Measurements from ENCODE around the gene MAN2A1.
"Not testable (repeated sequence)": the region's sequence is repeated elsewhere in the genome, so short reads cannot be mapped to it uniquely, and the experiment has no call there.

The MAN2A1 gene

GRCh38 chr5:109760130-109760529, 70.4 kb downstream of the MAN2A1 start:
- DNase-seq: not testable (repeated sequence)

- no peak for DNase-seq
Observed at GRCh38 chr5:109762821-109763220, 73.1 kb downstream of the MAN2A1 start.

DNA sequence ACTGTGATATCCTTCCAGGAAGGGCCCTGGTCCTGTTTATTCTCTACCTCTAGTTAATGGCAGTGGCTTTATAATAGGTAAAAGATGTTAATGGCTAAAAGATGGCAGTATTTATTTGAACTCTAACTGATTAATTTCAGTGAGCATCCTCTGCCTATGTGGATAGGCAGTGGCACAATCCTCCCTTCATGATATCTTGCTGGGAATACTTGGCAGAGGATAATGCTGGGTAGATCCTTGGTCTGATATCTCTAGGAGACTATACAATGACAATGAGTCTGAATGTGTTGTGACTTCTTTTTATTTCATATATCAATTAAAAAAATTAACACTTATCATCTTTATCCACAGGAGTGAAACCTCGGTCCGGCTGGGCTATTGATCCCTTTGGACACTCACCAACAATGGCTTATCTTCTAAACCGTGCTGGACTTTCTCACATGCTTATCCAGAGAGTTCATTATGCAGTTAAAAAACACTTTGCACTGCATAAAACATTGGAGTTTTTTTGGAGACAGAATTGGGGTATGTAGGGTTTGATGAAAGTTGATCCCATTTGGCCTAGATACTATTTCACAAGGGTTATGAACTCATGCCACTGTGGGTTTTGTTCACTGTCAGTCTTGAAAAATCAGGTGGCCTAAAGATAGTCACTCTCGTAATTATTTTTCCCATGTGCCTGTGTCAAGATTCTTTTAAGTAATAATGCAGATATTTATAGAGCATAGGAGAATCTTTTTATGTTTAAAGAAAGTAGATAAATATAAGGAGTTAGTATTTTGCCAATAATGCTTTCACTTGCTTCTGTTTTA, 77.7 kb downstream of the MAN2A1 start:
- DNase-seq: no peak

GRCh38 chr5:109767997-109768396, 78.3 kb downstream of the MAN2A1 start:
- DNase-seq: no peak

GRCh38 chr5:109769597-109770291, 80.0 kb downstream of the MAN2A1 start:
- no peak for DNase-seq

DNA sequence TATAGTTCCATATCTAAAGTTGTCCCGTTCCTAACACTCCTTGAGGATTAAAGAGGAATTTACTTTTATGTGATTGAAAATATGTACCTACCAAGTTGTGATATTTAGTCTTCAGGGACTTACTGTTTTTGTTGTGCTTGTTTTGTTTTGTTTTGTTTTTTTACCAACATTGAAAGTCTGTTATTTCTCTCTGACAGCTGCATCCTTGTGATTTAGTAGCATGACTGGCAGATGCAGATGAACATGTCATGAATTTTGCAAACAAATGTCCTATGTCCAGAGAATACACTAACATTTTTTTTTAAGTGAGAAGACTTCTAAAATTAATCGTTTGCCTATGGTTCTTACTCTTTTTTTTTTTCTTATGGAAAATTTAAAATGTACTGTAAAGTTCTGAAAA, 85.4 kb downstream of the MAN2A1 start:
- no peak for DNase-seq

DNA sequence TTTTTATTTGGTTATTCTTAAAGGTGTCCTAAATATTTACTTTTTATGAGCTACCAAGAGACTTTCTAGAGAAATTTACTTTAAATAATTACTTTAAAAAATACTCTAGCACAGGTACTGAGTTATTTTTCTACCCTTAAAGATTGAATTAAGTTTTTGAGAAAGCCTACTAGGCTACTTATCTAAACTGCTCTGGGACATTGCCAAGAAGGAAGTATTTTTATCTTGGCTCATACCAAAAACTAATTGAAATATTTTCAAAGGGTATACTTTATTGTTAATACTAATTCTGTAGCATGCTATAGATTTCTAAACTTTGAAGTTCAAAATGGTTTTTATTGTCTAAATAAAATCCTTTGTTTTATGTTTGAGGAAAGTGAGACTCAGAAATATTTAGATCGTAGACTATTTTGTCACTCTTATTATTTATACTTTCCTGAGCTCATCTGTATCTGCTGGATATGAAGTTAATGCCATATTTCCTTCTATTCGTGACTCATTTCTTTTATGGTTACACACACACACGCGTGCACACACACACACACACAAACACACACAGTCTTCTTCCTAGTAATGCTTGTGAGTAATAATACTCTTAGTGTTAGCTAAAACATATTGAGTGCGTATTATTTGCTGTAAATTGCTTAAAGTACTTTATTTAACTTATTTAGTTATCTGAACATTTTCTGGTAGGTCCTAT, 89.5 kb downstream of the MAN2A1 start:
- DNase-seq: no peak

DNA sequence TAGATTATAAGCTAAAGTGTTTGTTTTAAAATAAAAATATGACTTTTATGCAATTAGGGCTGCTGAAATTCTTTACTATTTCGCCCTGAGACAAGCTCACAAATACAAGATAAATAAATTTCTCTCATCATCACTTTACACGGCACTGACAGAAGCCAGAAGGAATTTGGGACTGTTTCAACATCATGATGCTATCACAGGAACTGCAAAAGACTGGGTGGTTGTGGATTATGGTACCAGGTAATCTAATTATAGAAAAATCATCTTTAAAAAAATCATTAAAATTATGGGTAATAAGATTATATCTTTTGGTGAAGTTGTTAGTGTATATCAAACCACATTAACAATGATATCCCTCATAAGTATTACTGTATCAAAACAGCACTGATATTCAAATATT, 95.0 kb downstream of the MAN2A1 start:
- DNase-seq: no peak

DNA sequence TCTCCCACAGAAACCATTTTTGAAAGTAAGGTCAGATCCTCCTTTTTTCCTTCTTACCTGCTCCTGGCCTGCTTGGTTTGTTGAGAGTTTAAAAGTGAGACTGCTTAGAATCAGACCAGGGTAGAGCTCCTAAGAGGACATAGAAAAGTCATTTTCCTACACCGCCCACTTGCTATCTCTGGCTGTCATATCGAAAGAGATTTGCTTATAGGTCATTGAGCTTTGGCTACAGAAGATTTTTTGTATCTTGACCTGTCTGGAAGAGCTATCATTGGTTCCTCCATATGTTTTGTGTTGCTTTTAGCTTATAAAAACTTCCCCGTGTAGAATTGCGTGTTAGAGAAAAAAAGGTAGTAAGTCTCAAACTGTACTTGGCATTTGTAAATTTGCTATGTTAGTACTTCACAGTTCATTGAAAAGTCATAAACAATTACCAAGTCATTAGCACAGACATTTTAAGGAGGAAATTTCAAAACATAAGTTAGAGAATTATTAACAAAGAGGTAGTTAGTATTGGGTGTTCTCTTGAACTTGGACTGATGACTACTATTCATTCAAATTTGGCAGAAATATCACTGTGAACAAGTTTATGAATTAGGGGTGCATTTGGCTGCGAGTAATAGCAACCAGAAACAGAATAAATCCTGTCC, 96.6 kb downstream of the MAN2A1 start:
- DNase-seq: no peak

- DNase-seq: no peak
Observed at GRCh38 chr5:109788596-109788995, 98.9 kb downstream of the MAN2A1 start.

- DNase-seq: no peak
Observed at GRCh38 chr5:109792613-109793012, 102.9 kb downstream of the MAN2A1 start.

- DNase-seq: no peak
Observed at GRCh38 chr5:109803854-109804253, 114.1 kb downstream of the MAN2A1 start.

DNA sequence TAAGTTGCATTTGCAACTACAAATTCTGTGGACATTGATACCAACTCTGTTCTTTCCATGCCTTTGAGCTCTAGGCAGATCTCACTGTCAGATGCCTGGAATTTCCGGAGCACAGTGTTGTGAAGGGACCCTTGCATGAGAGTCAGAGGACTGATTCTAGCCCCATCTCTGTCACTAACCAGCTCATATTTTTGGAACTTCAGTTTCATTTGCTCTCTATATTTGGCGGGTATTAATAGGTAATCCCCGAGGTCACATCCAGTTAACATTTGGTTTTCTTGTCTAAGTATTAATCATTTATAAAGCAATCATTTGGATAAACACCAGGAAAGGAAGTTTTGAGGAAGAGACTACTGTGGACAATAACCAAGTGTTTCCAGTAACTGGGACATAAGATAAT, 115.7 kb downstream of the MAN2A1 start:
- DNase-seq: no peak

DNA sequence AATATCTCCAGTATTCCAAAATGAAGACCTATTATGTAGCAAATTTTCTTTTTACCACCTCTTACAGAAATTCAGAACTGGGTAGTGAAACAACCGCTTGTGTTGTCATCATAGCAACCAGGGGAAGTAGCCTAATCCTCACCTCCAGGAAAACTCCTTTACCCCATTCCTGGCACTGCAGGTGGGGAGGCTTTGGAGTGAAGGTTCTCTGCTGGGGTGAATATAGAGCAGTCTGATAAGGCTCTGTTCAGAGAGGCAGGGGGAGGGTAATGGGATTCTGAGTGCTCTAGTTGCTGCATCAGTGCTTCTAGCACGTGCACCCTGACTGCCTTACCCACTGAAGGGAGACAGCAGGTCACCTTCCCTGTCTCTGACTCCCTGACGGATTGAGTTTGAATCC, 116.2 kb downstream of the MAN2A1 start:
- no peak for DNase-seq

DNA sequence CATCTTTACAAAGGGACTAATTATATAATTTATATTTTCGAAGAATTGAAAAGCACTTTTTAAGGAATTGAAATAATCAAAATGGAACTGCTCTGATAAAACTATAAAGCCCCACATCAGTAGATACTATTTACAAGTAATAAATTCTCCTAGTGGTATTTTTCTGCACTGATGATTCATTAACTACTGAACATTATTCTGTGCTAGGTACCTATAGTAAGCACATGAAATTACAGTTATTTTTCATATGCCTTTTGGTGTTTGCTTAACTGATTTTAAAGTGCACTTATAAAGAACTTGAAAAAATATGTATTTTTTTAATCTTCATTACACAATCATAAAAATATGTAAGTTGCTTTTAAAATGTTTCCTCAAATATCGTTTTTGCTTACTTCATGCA, 123.0 kb downstream of the MAN2A1 start:
- no peak for DNase-seq

- DNase-seq: no peak
Observed at GRCh38 chr5:109816732-109817131, 127.0 kb downstream of the MAN2A1 start.

DNA sequence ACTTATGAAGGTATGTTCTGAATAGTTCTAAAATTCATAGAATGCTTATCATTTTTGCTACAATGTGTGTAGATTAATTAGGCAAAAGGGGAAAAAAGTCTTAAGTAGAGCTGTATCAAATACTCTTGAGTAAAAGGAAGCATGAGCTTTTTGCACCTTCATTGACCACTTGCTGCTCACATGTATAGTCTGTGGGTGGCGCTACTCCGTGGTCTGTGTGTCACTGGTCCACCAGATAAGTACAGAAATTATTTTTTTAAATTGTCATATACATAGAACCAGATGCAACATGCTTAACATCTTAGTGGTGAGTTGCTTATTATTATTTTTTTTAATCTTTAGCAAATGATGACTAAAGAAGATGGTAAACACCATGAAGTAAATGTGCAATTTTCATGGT, 130.2 kb downstream of the MAN2A1 start:
- no peak for DNase-seq

GRCh38 chr5:109823597-109823996, 133.9 kb downstream of the MAN2A1 start:
- no peak for DNase-seq

DNA sequence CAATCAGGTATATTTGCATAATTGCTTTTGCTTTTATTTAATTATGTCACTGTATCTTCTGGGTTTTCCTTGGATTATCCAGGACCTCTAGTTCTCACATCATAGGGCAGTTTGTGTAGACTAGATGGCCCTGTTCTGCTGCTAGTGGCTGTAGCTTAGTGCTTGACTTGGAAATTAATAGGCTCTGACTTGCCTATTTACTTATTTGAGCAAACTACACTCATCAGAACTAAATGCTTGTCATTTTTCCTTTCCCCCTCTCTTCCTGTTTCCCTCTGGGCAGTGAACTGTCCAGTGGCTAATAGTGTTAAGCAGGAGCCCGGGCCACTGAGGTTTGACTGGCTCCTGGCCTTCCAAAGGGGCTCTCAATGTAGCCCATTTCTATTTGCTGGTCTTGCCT, 135.7 kb downstream of the MAN2A1 start:
- no peak for DNase-seq

- no peak for DNase-seq
Observed at GRCh38 chr5:109826426-109826825, 136.7 kb downstream of the MAN2A1 start.

- no peak for DNase-seq
Observed at GRCh38 chr5:109829331-109829730, 139.6 kb downstream of the MAN2A1 start.

DNA sequence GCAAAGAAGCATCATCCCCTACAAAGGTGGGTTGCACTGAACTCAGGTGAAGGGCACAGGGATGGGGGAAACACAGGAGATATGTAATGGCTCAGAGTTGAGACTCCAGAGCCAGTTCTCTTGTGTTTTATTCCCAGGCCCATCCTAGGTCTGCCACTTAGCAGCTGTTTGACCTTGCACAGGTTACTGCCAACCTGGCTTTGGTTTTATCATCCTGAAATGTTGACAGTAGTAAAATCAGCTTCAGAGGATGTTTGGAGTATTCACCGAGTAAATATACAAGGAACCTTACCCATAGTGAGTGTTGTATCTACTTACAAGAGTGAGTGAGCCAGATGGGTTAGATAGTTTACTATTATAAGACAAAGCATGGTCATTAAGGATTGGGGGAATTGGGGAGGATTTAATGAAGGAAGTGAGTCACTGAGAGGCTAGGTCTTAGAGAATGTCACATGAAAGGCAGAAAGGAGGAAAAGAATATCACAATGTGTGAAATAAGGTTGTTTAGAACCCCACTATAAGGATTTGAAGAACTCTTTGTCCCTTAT, 141.3 kb downstream of the MAN2A1 start:
- DNase-seq: no peak
